Inflammatory macrophage treated with lipopolysaccharide for 1 hour (primary cell): ENCODE measurements around the gene RAVER2.
"Not testable (repeated sequence)": the region's sequence is repeated elsewhere in the genome, so short reads cannot be mapped to it uniquely, and the experiment has no call there.

ENCODE experiments used
- DNase-seq, 2 donors: peaks; one replicate each; pipeline ENCODE4 v3.0.0-alpha.2; 2020 to 2022

Gene RAVER2

GRCh38 chr1:64748222-64748621 lies 3.3 kb downstream of the RAVER2 start:
- no peak for DNase-seq

GRCh38 chr1:64748706-64749105 lies 3.8 kb downstream of the RAVER2 start:
- DNase-seq, result no peak

GRCh38 chr1:64750092-64750491 lies 5.2 kb downstream of the RAVER2 start:
- DNase-seq, result no peak

GRCh38 chr1:64750875-64751274 lies 6.0 kb downstream of the RAVER2 start:
- DNase-seq, result no peak

- DNase-seq, result no peak
Measured at GRCh38 chr1:64754173-64754572, 9.3 kb downstream of the RAVER2 start.

- no peak for DNase-seq
Measured at GRCh38 chr1:64755361-64755760, 10.5 kb downstream of the RAVER2 start.

- no peak for DNase-seq
Measured at GRCh38 chr1:64756770-64757169, 11.9 kb downstream of the RAVER2 start.

- no peak for DNase-seq
Measured at GRCh38 chr1:64757213-64757612, 12.3 kb downstream of the RAVER2 start.

- no peak for DNase-seq
Measured at GRCh38 chr1:64758233-64758632, 13.4 kb downstream of the RAVER2 start.

GRCh38 chr1:64759968-64760367 lies 15.1 kb downstream of the RAVER2 start:
- no peak for DNase-seq

GRCh38 chr1:64765012-64765411 lies 20.1 kb downstream of the RAVER2 start:
- no peak for DNase-seq

- no peak for DNase-seq
Measured at GRCh38 chr1:64765826-64766225, 21.0 kb downstream of the RAVER2 start.

GRCh38 chr1:64766429-64766828 lies 21.6 kb downstream of the RAVER2 start:
- no peak for DNase-seq

- DNase-seq, result no peak
Measured at GRCh38 chr1:64769482-64769881, 24.6 kb downstream of the RAVER2 start.

GRCh38 chr1:64769971-64770370 lies 25.1 kb downstream of the RAVER2 start:
- DNase-seq, result no peak

GRCh38 chr1:64773306-64773705 lies 28.4 kb downstream of the RAVER2 start:
- DNase-seq, result not testable (repeated sequence)

- DNase-seq, result no peak
Measured at GRCh38 chr1:64775113-64775512, 30.2 kb downstream of the RAVER2 start.

- not testable (repeated sequence) for DNase-seq
Measured at GRCh38 chr1:64782044-64782443, 37.2 kb downstream of the RAVER2 start.

GRCh38 chr1:64782848-64783247 lies 38.0 kb downstream of the RAVER2 start:
- not testable (repeated sequence) for DNase-seq

- DNase-seq, result peak in 1 of 2 donors; percentile 7
Measured at GRCh38 chr1:64790832-64791487, 46.1 kb downstream of the RAVER2 start.

- no peak for DNase-seq
Measured at GRCh38 chr1:64798872-64799271, 54.0 kb downstream of the RAVER2 start.

- DNase-seq, result no peak
Measured at GRCh38 chr1:64801851-64802523, 57.1 kb downstream of the RAVER2 start.

- DNase-seq, result no peak
Measured at GRCh38 chr1:64809309-64809708, 64.4 kb downstream of the RAVER2 start.

GRCh38 chr1:64810001-64810400 lies 65.1 kb downstream of the RAVER2 start:
- DNase-seq, result no peak

- no peak for DNase-seq
Measured at GRCh38 chr1:64811131-64811530, 66.3 kb downstream of the RAVER2 start.
